GM12878 (cell line): Measurements from ENCODE around the gene STK38. TPM values are rescaled to one million over a fixed set of nuclear protein-coding genes. Genes with fewer than 3 reads are reported as not detected.
A peak's percentile ranks its signal among the peaks of the same experiment; 100 is the strongest.

ENCODE experiments used
- ATAC-seq: fragments of 200-7000 bp; cut with Tn5 transposase; 3 replicates; pipeline ENCODE4 v1.9.1; 2020; ENCODE audit warnings: mild to moderate bottlenecking, moderate library complexity
- BruUV-seq: library from RNA; stranded (reverse); fragments of 400-500 nt; replicated peaks from 2 replicates; lab custom pipeline; 2021; lab: Mats Ljungman, UMichigan
- CTCF ChIA-PET: fragments of 300-600 bp; sonication (Branson Sonifier 250); formaldehyde crosslinking; extraction: SDS; loops from one replicate; lab custom pipeline; 2021; ENCODE audit warnings: inconsistent platforms; lab: Yijun Ruan, JAX
- POLR2A ChIA-PET: fragments of 350-600 bp; formaldehyde crosslinking; extraction: SDS; loops from one replicate; lab custom pipeline; 2021; ENCODE audit warnings: inconsistent platforms; lab: Charles Lee
- RAD21 ChIA-PET: fragments of 300-600 bp; sonication (Branson Sonifier 250); formaldehyde crosslinking; loops from one replicate; lab custom pipeline; 2023; ENCODE audit warnings: antibody characterized with exemption; ENCODE audit not compliant: unreplicated experiment; lab: Charles Lee
- SMC1A ChIA-PET: fragments of 300-600 bp; sonication (Branson Sonifier 250); formaldehyde crosslinking; loops from one replicate; lab custom pipeline; 2023; ENCODE audit not compliant: unreplicated experiment, uncharacterized antibody; lab: Charles Lee
- DNase-seq: peaks from one replicate; pipeline ENCODE4 v3.0.0-alpha.2; 2011; ENCODE audit warnings: low read depth, low spot score
- FAIRE-seq: peaks from 3 replicates; lab custom pipeline; 2011; peaks lifted over from hg19 to GRCh38; lab: Jason Lieb, UNC
- H2AFZ ChIP-seq: 2 replicates; pipeline ENCODE4 v1.6.0; 2011; ENCODE audit warnings: low read depth, low read length, control low read depth; ENCODE audit not compliant: control insufficient read depth
- H3K27ac ChIP-seq: 2 replicates; pipeline ENCODE4 v1.5.1; 2011; ENCODE audit warnings: control low read depth; ENCODE audit not compliant: control insufficient read depth, insufficient read depth
- H3K27me3 ChIP-seq, 2 experiments: replicated peaks in 1 of 2; 2 replicates each; pipeline versions ENCODE4 v1.6.0 to v1.6.1; 2011; ENCODE audit warnings: low read length in 1 of 2; ENCODE audit not compliant: control insufficient read depth in 2 of 2, insufficient read depth in 2 of 2
- H3K36me3 ChIP-seq, 2 experiments: 2 replicates each; pipeline ENCODE4 v1.5.1; 2011; ENCODE audit warnings: low read length in 1 of 2; ENCODE audit not compliant: control insufficient read depth in 2 of 2, insufficient read depth in 2 of 2
- H3K4me1 ChIP-seq: 2 replicates; pipeline ENCODE4 v1.6.1; 2011; ENCODE audit warnings: mild to moderate bottlenecking, low read length, moderate library complexity, mixed read lengths; ENCODE audit not compliant: control insufficient read depth, insufficient read depth
- H3K4me2 ChIP-seq: 2 replicates; pipeline ENCODE4 v1.6.0; 2011; ENCODE audit warnings: control low read depth; ENCODE audit not compliant: control insufficient read depth, insufficient read depth
- H3K4me3 ChIP-seq: fragments of 200-600 bp; sonication (generic); 2 replicates; pipeline ENCODE4 v1.5.1; 2016
- H3K79me2 ChIP-seq: 2 replicates; pipeline ENCODE4 v1.6.0; 2011; ENCODE audit warnings: low read length; ENCODE audit not compliant: control insufficient read depth, insufficient read depth
- H3K9ac ChIP-seq: 2 replicates; pipeline ENCODE4 v1.8.0; 2011; ENCODE audit warnings: low read length, control low read depth, mixed read lengths; ENCODE audit not compliant: control insufficient read depth, insufficient read depth
- H3K9me3 ChIP-seq: replicated peaks from 3 replicates; pipeline ENCODE4 v1.5.1; 2011; ENCODE audit warnings: mild to moderate bottlenecking, low read length; ENCODE audit not compliant: control insufficient read depth, insufficient read depth
- H4K20me1 ChIP-seq: 2 replicates; pipeline ENCODE4 v1.6.0; 2011; ENCODE audit not compliant: control insufficient read depth, insufficient read depth
- BMI1 ChIP-seq: fragments of 450-650 bp; IDR thresholded peaks from 2 replicates; pipeline ENCODE4 v1.6.1; 2016; ENCODE audit warnings: mild to moderate bottlenecking, moderate library complexity, borderline replicate concordance
- BRCA1 ChIP-seq: IDR thresholded peaks from 2 replicates; pipeline ENCODE4 v1.6.1; 2011; ENCODE audit warnings: low read depth, low read length, improper control_type of control experiment
- CHD2 ChIP-seq: IDR thresholded peaks from 2 replicates; pipeline ENCODE4 v1.6.1; 2011; ENCODE audit warnings: low read depth, low read length, improper control_type of control experiment, borderline replicate concordance
- EED ChIP-seq: sonication (generic); IDR thresholded peaks from 2 replicates; pipeline ENCODE4 v1.6.1; 2016; ENCODE audit warnings: antibody characterized with exemption, low read depth
- HCFC1 ChIP-seq: fragments of 150-350 bp; IDR thresholded peaks from 2 replicates; pipeline ENCODE4 v1.6.1; 2014; ENCODE audit warnings: low read length
- HDGF ChIP-seq: fragments of 450-650 bp; IDR thresholded peaks from 2 replicates; pipeline ENCODE4 v1.6.1; 2016; ENCODE audit warnings: antibody characterized with exemption
- IRF4 ChIP-seq: IDR thresholded peaks from 2 replicates; pipeline ENCODE4 v1.6.1; 2011; ENCODE audit warnings: low read depth, low read length
- PML ChIP-seq: IDR thresholded peaks from 2 replicates; pipeline ENCODE4 v1.6.1; 2012; ENCODE audit warnings: low read length, inconsistent platforms
- REST ChIP-seq: IDR thresholded peaks from 2 replicates; pipeline ENCODE4 v1.6.1; 2012; ENCODE audit warnings: mild to moderate bottlenecking, low read depth, low read length
- SMARCA5 ChIP-seq: fragments of 450-650 bp; IDR thresholded peaks from 2 replicates; pipeline ENCODE4 v1.6.1; 2017; ENCODE audit warnings: mild to moderate bottlenecking
- STAT1 ChIP-seq: fragments of 450-650 bp; conservative IDR thresholded peaks from 2 replicates; pipeline ENCODE4 v1.6.1; 2014; ENCODE audit warnings: antibody characterized with exemption, mild to moderate bottlenecking
- TBL1XR1 ChIP-seq: IDR thresholded peaks from 2 replicates; pipeline ENCODE4 v1.6.1; 2012; ENCODE audit warnings: low read depth, low read length, improper control_type of control experiment
- TCF12 ChIP-seq: IDR thresholded peaks from 2 replicates; pipeline ENCODE4 v1.6.1; 2011; ENCODE audit warnings: low read depth, mild to moderate bottlenecking, low read length
- YY1 ChIP-seq: IDR thresholded peaks from 2 replicates; pipeline ENCODE4 v1.6.1; 2011; ENCODE audit warnings: low read depth, mild to moderate bottlenecking, low read length
- ZNF207 ChIP-seq: fragments of 450-650 bp; IDR thresholded peaks from 2 replicates; pipeline ENCODE4 v1.6.1; 2014; ENCODE audit warnings: antibody characterized with exemption, mild to moderate bottlenecking, borderline replicate concordance
- ZNF622 ChIP-seq: fragments of 450-650 bp; IDR thresholded peaks from 2 replicates; pipeline ENCODE4 v1.6.1; 2017; ENCODE audit warnings: mild to moderate bottlenecking, inconsistent platforms
- ZSCAN29 ChIP-seq: fragments of 450-650 bp; IDR thresholded peaks from 2 replicates; pipeline ENCODE4 v1.6.1; 2017; ENCODE audit warnings: mild to moderate bottlenecking, moderate library complexity
- WGBS: methylation state at CpG from one replicate; pipeline ENCODE4 v1.1.6; 2016; ENCODE audit warnings: low lambda C conversion rate; ENCODE audit not compliant: insufficient replicate concordance, insufficient coverage; ENCODE audit errors: missing lambda C conversion rate; 5-methylcytosine and 5-hydroxymethylcytosine counted together
- in situ Hi-C: fragments of 300-500 bp; cut with MboI; formaldehyde crosslinking; loops from 9 replicates; pipeline ENCODE4 v1.14.3; 2018; ENCODE audit warnings: mixed read lengths
- intact Hi-C: fragments of 100-400 bp; cut with micrococcal nuclease; formaldehyde crosslinking; loops from one replicate; pipeline ENCODE4 v1.14.2; 2022; ENCODE audit not compliant: unreplicated experiment
- polyA plus RNA-seq, 11 experiments: library from polyadenylated mRNA; depleted of rRNA in 4 of 11; unstranded in 6 of 11; stranded (reverse) in 5 of 11; fragments of >200 nt; fragmentation: Nextera tagmentation in 4 of 11; fragmentation: Illumina TruSeq in 1 of 11; extraction: Ambion mirVana in 4 of 11; extraction: Trizol in 1 of 11; gene quantifications; 1 replicate in 1 of 11; 2 replicates in 10 of 11; pipeline versions ENCODE4 v1.2.1 to v1.2.3, GENCODE V29; 2011 to 2016; ENCODE audit warnings: inconsistent platforms in 2 of 11, missing spikeins in 2 of 11, low read depth in 1 of 11
- total RNA-seq, 4 experiments: library from RNA; depleted of rRNA in 3 of 4; stranded (reverse); fragments of >200 nt in 3 of 4; fragmentation: Illumina TruSeq in 1 of 4; extraction: Trizol in 1 of 4; gene quantifications; 2 replicates each; pipeline versions ENCODE4 v1.2.1 to v1.2.3, GENCODE V29; 2013 to 2021

STK38 gene
- total and polyA plus RNA-seq, 10 of the 15 experiments (the other 5 are each of a cell fraction or from before 2014, with no cell fraction given), result 4.1 to 18.7 (median 13.6) TPM

DNA sequence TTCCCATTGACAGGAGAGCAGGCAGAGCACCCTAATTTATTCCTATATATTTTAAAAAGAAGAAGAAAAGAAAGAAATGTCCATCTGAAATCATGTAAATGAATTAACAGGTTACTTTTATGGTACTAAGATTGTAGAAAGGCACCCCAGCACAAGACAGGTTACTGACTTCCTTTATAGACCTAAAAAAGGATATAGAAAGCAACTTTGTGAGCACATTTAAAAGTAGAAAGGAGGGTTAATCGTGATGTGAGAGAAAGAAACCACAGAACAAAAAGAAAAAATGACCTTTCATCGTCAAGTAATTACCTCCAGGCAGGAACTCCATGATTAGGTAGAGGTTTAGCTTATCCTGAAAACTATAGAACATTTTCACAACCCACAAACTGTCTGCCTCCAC lies 29.9 kb downstream of the STK38 start:
- BruUV-seq, result TSS peak; percentile 14
- 69% methylated on average over 2 of the region's 2 CpGs for WGBS
- H3K79me2 ChIP-seq, result no peaks in the 10 kb centered on the region
- no peak overlapping the region for H3K9ac ChIP-seq
- H3K27me3 ChIP-seq, result no peaks in the 10 kb centered on the region
- ChIA-PET POLR2A (interaction anchor here (0.8 kb wide), 1 partner anchor 123 kb away, joined by 4 read pairs; no protein-coding TSS in a partner anchor), SMC1A (interaction anchor here (0.7 to 2.8 kb wide), 3 partner anchors 11 to 74 kb away, joined by 3 to 6 read pairs (median 4); no protein-coding TSS in a partner anchor), RAD21 (no interaction called here), CTCF (interaction anchor here (0.7 to 1.7 kb wide), 6 partner anchors 8 to 500 kb away, joined by 3 to 5 read pairs (median 4); no protein-coding TSS in a partner anchor)
- no peak for FAIRE-seq
- no peak for DNase-seq
- ATAC-seq, result no peak
- H3K27ac ChIP-seq, result no peak overlapping the region
- peaks cover 2 to 19% of the 10 kb centered on the region in 2 experiments for H3K36me3 ChIP-seq
- no peak overlapping the region for H2AFZ ChIP-seq
- peaks cover 3% of the 10 kb centered on the region; the same call in 1 of the 2 replicates for H3K4me1 ChIP-seq
- intact Hi-C loops (no loop called here), in situ Hi-C loops (no loop called here)
- H3K4me3 ChIP-seq, result no peak overlapping the region
- TF ChIP-seq ZNF622, result no peak
- TF ChIP-seq IRF4, result no peak
- no peak for TF ChIP-seq SMARCA5
- TF ChIP-seq STAT1, result no peak
- H3K4me2 ChIP-seq, result no peak overlapping the region
- no peaks in the 10 kb centered on the region for H3K9me3 ChIP-seq
- no peaks in the 10 kb centered on the region for H4K20me1 ChIP-seq

GRCh38 chr6:36516988-36517387 lies 30.3 kb downstream of the STK38 start:
- H3K9me3 ChIP-seq, result no peaks in the 10 kb centered on the region
- H3K9ac ChIP-seq, result no peak overlapping the region
- DNase-seq (no peak), FAIRE-seq (no peak), ATAC-seq (no peak)
- ChIA-PET CTCF (interaction anchor here (0.8 to 2.0 kb wide), 7 partner anchors 9 to 501 kb away, joined by 3 to 6 read pairs (median 4); no protein-coding TSS in a partner anchor), POLR2A (interaction anchor here (0.5 to 0.8 kb wide), 4 partner anchors 28 to 1402 kb away, joined by 3 to 5 read pairs (median 4); no protein-coding TSS in a partner anchor), RAD21 (no interaction called here), SMC1A (interaction anchor here (0.7 to 1.6 kb wide), 7 partner anchors 12 to 250 kb away, joined by 3 to 6 read pairs (median 3); no protein-coding TSS in a partner anchor)
- intact Hi-C loops, result no loop called here
- no peak overlapping the region for H3K4me3 ChIP-seq
- no peaks in the 10 kb centered on the region for H4K20me1 ChIP-seq
- no TSS peak for BruUV-seq
- H3K36me3 ChIP-seq, result peaks cover 2 to 19% of the 10 kb centered on the region in 2 experiments
- H3K4me2 ChIP-seq, result no peak overlapping the region
- peaks cover 3% of the 10 kb centered on the region; the same call in 1 of the 2 replicates for H3K4me1 ChIP-seq
- H3K27ac ChIP-seq, result no peak overlapping the region
- H3K27me3 ChIP-seq, result no peaks in the 10 kb centered on the region
- in situ Hi-C loops, result no loop called here
- H3K79me2 ChIP-seq, result no peaks in the 10 kb centered on the region
- H2AFZ ChIP-seq, result no peak overlapping the region
- TF ChIP-seq TBL1XR1, result no peak
- no peak for TF ChIP-seq PML
- no peak for TF ChIP-seq HCFC1
- no peak for TF ChIP-seq ZSCAN29
- TF ChIP-seq TCF12, result no peak
- TF ChIP-seq REST, result no peak
- no peak for TF ChIP-seq ZNF207
- TF ChIP-seq BMI1, result no peak
- TF ChIP-seq EED, result no peak
- no peak for TF ChIP-seq YY1
- TF ChIP-seq CHD2, result no peak
- no peak for TF ChIP-seq HDGF
- no peak for TF ChIP-seq BRCA1
